HL-60 (cell line): ENCODE measurements around the gene PCCA.

ENCODE experiments used
- DNase-seq, 2 experiments: peaks; one replicate each; pipeline ENCODE4 v3.0.0-alpha.2; 2010 to 2020; ENCODE audit warnings: low read depth in 1 of 2, low spot score in 1 of 2
- H3K27ac ChIP-seq: fragments of 250-450 bp; sonication (Bioruptor Pico); replicated peaks from 2 replicates; pipeline ENCODE4 v1.5.1; 2020; ENCODE audit warnings: mild to moderate bottlenecking, moderate library complexity
- H3K27me3 ChIP-seq: fragments of 250-450 bp; sonication (Bioruptor Pico); 2 replicates; pipeline ENCODE4 v1.5.1; 2021; ENCODE audit warnings: mild to moderate bottlenecking, moderate library complexity; ENCODE audit not compliant: insufficient read depth, poor library complexity, severe bottlenecking
- H3K4me3 ChIP-seq: replicated peaks from 2 replicates; pipeline ENCODE4 v1.5.1; 2011; ENCODE audit warnings: mild to moderate bottlenecking, control low read depth, low read length; ENCODE audit not compliant: insufficient read depth
- GABPA ChIP-seq: IDR thresholded peaks from 2 replicates; pipeline ENCODE4 v1.6.1; 2012; ENCODE audit warnings: low read depth
- POLR2AphosphoS5 ChIP-seq: IDR thresholded peaks from 2 replicates; pipeline ENCODE4 v1.6.1; 2012; ENCODE audit warnings: low read depth
- SPI1 ChIP-seq: IDR thresholded peaks from 2 replicates; pipeline ENCODE4 v1.6.1; 2012; ENCODE audit warnings: low read depth, mild to moderate bottlenecking, borderline replicate concordance
- TF ChIP-seq, protein P1 (sequence below): IDR thresholded peaks from 2 replicates; pipeline ENCODE4 v1.6.1; 2012; ENCODE audit warnings: low read depth; ENCODE audit not compliant: insufficient replicate concordance
- TF ChIP-seq, protein P2 (sequence below): IDR thresholded peaks from one replicate; pipeline ENCODE4 v1.5.1; 2011; ENCODE audit warnings: low read length, control low read depth, inconsistent platforms; ENCODE audit not compliant: insufficient read depth

The PCCA gene

GRCh38 chr13:100564444-100565223 is 475.7 kb downstream of the PCCA start:
- Histone ChIP-seq H3K27ac (no peak overlapping the region), H3K27me3 (no peaks in the 10 kb centered on the region), H3K4me3 (no peak overlapping the region)
- no peak for DNase-seq
- TF ChIP-seq, protein P1, sequence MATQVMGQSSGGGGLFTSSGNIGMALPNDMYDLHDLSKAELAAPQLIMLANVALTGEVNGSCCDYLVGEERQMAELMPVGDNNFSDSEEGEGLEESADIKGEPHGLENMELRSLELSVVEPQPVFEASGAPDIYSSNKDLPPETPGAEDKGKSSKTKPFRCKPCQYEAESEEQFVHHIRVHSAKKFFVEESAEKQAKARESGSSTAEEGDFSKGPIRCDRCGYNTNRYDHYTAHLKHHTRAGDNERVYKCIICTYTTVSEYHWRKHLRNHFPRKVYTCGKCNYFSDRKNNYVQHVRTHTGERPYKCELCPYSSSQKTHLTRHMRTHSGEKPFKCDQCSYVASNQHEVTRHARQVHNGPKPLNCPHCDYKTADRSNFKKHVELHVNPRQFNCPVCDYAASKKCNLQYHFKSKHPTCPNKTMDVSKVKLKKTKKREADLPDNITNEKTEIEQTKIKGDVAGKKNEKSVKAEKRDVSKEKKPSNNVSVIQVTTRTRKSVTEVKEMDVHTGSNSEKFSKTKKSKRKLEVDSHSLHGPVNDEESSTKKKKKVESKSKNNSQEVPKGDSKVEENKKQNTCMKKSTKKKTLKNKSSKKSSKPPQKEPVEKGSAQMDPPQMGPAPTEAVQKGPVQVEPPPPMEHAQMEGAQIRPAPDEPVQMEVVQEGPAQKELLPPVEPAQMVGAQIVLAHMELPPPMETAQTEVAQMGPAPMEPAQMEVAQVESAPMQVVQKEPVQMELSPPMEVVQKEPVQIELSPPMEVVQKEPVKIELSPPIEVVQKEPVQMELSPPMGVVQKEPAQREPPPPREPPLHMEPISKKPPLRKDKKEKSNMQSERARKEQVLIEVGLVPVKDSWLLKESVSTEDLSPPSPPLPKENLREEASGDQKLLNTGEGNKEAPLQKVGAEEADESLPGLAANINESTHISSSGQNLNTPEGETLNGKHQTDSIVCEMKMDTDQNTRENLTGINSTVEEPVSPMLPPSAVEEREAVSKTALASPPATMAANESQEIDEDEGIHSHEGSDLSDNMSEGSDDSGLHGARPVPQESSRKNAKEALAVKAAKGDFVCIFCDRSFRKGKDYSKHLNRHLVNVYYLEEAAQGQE = no peak
- TF ChIP-seq SPI1 = no peak
- no peak for TF ChIP-seq POLR2AphosphoS5
- TF ChIP-seq GABPA = no peak
- TF ChIP-seq, protein P2, sequence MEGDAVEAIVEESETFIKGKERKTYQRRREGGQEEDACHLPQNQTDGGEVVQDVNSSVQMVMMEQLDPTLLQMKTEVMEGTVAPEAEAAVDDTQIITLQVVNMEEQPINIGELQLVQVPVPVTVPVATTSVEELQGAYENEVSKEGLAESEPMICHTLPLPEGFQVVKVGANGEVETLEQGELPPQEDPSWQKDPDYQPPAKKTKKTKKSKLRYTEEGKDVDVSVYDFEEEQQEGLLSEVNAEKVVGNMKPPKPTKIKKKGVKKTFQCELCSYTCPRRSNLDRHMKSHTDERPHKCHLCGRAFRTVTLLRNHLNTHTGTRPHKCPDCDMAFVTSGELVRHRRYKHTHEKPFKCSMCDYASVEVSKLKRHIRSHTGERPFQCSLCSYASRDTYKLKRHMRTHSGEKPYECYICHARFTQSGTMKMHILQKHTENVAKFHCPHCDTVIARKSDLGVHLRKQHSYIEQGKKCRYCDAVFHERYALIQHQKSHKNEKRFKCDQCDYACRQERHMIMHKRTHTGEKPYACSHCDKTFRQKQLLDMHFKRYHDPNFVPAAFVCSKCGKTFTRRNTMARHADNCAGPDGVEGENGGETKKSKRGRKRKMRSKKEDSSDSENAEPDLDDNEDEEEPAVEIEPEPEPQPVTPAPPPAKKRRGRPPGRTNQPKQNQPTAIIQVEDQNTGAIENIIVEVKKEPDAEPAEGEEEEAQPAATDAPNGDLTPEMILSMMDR = no peak

GRCh38 chr13:100565286-100565685 is 476.4 kb downstream of the PCCA start:
- no peak overlapping the region for H3K4me3 ChIP-seq
- DNase-seq = no peak

DNA sequence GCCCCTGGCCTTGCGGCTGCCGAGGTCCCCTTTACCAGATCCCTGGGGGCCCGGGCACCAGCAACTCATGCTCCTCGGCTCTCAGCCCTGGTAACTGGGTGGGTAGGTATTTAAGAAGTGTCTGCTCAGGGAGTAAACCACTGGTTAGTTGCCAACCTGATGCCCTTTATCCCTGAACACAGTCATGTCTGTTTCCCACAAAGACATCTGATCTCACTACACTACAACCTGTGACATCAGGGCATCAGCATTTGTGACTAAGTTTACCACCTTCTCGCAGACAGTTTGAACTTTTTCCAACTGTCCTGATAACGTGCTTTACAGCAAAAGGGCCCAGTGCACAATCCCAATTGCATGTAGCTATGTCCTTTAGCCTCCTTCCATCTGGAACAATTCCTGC is 477.6 kb downstream of the PCCA start:
- TF ChIP-seq GABPA = no peak
- TF ChIP-seq, protein P2 = no peak
- TF ChIP-seq POLR2AphosphoS5 = no peak
- TF ChIP-seq, protein P1 = no peak
- TF ChIP-seq SPI1 = no peak
- no peak for DNase-seq
- Histone ChIP-seq H3K27me3 (no peaks in the 10 kb centered on the region), H3K27ac (no peak overlapping the region), H3K4me3 (no peak overlapping the region)

More at GRCh38 chr13:100565286-100565685, 476.4 kb downstream of the PCCA start:
- H3K27me3 ChIP-seq = no peaks in the 10 kb centered on the region
- no peak overlapping the region for H3K27ac ChIP-seq
- TF ChIP-seq, protein P1 = no peak
- TF ChIP-seq, protein P2 = no peak
- TF ChIP-seq POLR2AphosphoS5 = no peak
- no peak for TF ChIP-seq GABPA
- TF ChIP-seq SPI1 = no peak
